HEK293T (cell line): ENCODE data around the gene COL27A1.

Experiments used
- ARNT ChIP-seq: fragments of 450-650 bp; IDR thresholded peaks from 2 replicates; pipeline ENCODE4 v1.6.1; 2017; ENCODE audit warnings: mild to moderate bottlenecking
- BHLHE40 ChIP-seq: fragments of 450-650 bp; IDR thresholded peaks from 2 replicates; pipeline ENCODE4 v1.6.1; 2016; ENCODE audit warnings: mild to moderate bottlenecking, moderate library complexity, borderline replicate concordance
- ZNF384 ChIP-seq: fragments of 450-650 bp; IDR thresholded peaks from 2 replicates; pipeline ENCODE4 v1.6.1; 2016

DNA sequence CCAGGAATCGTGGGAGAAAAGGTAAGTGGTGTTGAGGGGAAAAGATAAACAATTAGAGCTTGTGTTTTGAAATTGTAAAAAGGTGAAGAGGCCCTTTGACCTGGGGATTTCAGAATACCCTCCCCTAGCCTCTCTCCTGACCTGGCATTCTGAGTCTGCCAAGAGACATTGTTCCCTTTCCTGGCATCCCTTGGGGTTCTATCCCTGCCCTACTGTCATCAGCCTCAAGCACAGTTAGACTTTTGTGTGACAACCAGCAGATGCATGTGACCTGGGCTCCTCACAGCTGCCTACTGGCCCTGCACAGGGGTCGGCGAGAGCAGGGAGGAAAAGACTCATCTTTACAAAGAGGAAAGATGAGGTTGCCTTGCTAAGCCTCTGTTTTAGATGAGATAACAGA, 95.3 kb downstream of the COL27A1 start:
- TF ChIP-seq ZNF384 (no peak), ARNT (no peak), BHLHE40 (no peak)
